Chondrocyte (in vitro differentiated cells): ENCODE data around the gene NR2F1-AS1. TPM values are rescaled to one million over a fixed set of nuclear protein-coding genes. Genes with fewer than 3 reads are reported as not detected.
A peak's percentile ranks its signal among the peaks of the same experiment; 100 is the strongest.

Experiments used
- DNase-seq: peaks from one replicate; pipeline ENCODE4 v3.0.0; 2021; ENCODE audit warnings: mixed read lengths, low spot score
- H3K27ac Mint-ChIP-seq: one replicate; pipeline ENCODE4 v1.8.0; 2021; ENCODE audit warnings: mild to moderate bottlenecking, moderate library complexity, mixed read lengths; ENCODE audit not compliant: unreplicated experiment
- H3K27me3 Mint-ChIP-seq: 2 replicates; pipeline ENCODE4 v1.8.0; 2021; ENCODE audit warnings: low read depth, mixed read lengths
- H3K36me3 Mint-ChIP-seq: 2 replicates; pipeline ENCODE4 v1.8.0; 2021; ENCODE audit warnings: low read depth, mixed read lengths
- H3K4me1 Mint-ChIP-seq: 2 replicates; pipeline ENCODE4 v1.8.0; 2021; ENCODE audit warnings: low read depth, mild to moderate bottlenecking, mixed read lengths
- H3K4me3 Mint-ChIP-seq: one replicate; pipeline ENCODE4 v1.8.0; 2021; ENCODE audit warnings: mild to moderate bottlenecking, moderate library complexity, mixed read lengths; ENCODE audit not compliant: unreplicated experiment
- H3K9me3 Mint-ChIP-seq: 2 replicates; pipeline ENCODE4 v1.8.0; 2021; ENCODE audit warnings: low read depth, mixed read lengths
- CTCF ChIP-seq: fragments of 200-600 bp; sonication (generic); IDR thresholded peaks from 2 replicates; pipeline ENCODE4 v1.5.0; 2021; ENCODE audit warnings: antibody characterized with exemption, mild to moderate bottlenecking, moderate library complexity
- total RNA-seq: library from RNA; stranded (reverse); gene quantifications from 3 replicates; pipeline ENCODE4 v1.2.1, GENCODE V29; 2021

The NR2F1-AS1 gene
- total RNA-seq, 1 donor from 2014 or later, result 16.2 TPM

GRCh38 chr5:93587597-93588351 is 6.8 kb upstream of the NR2F1-AS1 start:
- no peak for DNase-seq
- peak overlapping the region; percentile 99 for H3K27ac Mint-ChIP-seq
- H3K27me3 Mint-ChIP-seq, result no peaks in the 10 kb centered on the region
- peaks cover 8% of the 10 kb centered on the region for H3K36me3 Mint-ChIP-seq
- H3K9me3 Mint-ChIP-seq, result no peaks in the 10 kb centered on the region
- H3K4me3 Mint-ChIP-seq, result peak overlapping the region; percentile 96
- no peak for TF ChIP-seq CTCF
- peaks cover 61% of the 10 kb centered on the region for H3K4me1 Mint-ChIP-seq

GRCh38 chr5:93586736-93587596 is 5.9 kb upstream of the NR2F1-AS1 start:
- no peak for DNase-seq
- H3K4me3 Mint-ChIP-seq, result peak overlapping the region; percentile 96
- H3K27me3 Mint-ChIP-seq, result no peaks in the 10 kb centered on the region
- peaks cover 8% of the 10 kb centered on the region for H3K36me3 Mint-ChIP-seq
- H3K9me3 Mint-ChIP-seq, result no peaks in the 10 kb centered on the region
- H3K27ac Mint-ChIP-seq, result peak overlapping the region; percentile 99
- no peak for TF ChIP-seq CTCF
- peaks cover 58% of the 10 kb centered on the region for H3K4me1 Mint-ChIP-seq

GRCh38 chr5:93585767-93586385 is 4.9 kb upstream of the NR2F1-AS1 start:
- TF ChIP-seq CTCF, result no peak
- Mint-ChIP-seq H3K36me3 (peaks cover 8% of the 10 kb centered on the region), H3K27me3 (no peaks in the 10 kb centered on the region), H3K4me1 (peaks cover 47% of the 10 kb centered on the region), H3K9me3 (no peaks in the 10 kb centered on the region), H3K4me3 (peak overlapping the region; percentile 96), H3K27ac (peak overlapping the region; percentile 99)
- DNase-seq, result no peak

- Mint-ChIP-seq H3K4me3 (peak overlapping the region; percentile 96), H3K36me3 (peaks cover 8% of the 10 kb centered on the region), H3K9me3 (no peaks in the 10 kb centered on the region), H3K27me3 (no peaks in the 10 kb centered on the region), H3K27ac (peak overlapping the region; percentile 99), H3K4me1 (peaks cover 40% of the 10 kb centered on the region)
- no peak for DNase-seq
- no peak for TF ChIP-seq CTCF
Observed at GRCh38 chr5:93585041-93585766, 4.2 kb upstream of the NR2F1-AS1 start.
